ENCODE data around the gene CCDC85B. TPM values are rescaled to one million over a fixed set of nuclear protein-coding genes. Genes with fewer than 3 reads are reported as not detected.

CCDC85B gene
- total and polyA plus RNA-seq, 4 donors = 4.3 to 12.6 (median 6.9) TPM

DNA sequence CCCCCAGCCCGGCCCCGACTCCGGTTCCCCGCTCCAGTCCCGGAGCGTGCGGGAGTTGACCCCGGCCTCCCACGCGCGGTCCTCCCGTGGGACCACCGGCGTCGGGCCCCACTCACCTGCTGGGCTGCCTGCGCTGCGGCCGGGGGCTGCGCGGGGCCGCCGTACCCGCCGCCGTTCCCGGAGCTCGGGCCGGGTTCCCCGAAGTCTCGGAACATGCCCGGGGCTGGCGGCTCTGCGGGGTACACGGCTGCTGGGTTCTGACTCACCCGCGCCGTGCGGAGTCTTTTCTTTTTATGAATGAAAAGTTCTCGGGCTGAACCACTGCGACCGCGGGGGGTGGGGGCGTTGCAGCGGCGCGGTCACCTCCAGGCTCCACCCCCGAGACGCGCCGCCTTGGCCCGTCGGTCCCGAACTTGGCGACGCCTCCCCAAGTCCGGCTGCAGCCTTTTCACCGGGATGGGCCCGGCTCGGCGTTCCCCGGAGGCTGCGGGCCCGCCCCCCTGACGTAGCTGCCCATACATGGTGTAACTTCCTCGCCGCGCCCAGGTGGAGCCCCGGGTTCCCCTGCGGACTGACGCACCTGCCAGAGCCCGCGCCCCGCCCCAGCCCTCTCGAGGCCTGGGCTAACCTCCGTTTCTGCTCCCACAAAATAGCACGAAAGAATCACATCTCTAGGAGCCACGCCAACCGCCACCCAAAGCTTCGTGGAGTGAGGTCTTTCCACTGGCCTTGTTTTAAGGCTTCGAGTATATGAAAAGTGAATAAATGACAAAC lies 9.8 kb downstream of the CCDC85B start, which contains the start of gene FOSL1:
Gene FOSL1 (minus strand): TSS at position 264 of the 774 bp plus-strand sequence. CDS start 49 bp downstream, at position 215.
- peak; percentile 70 for DNase-seq (ENCODE audit: low spot score)
- Histone ChIP-seq H3K27me3 (ENCODE audit: control insufficient read depth in 4 of 4, insufficient read depth in 4 of 4, low read length in 3 of 4) (no peaks in the 10 kb centered on the region), H3K9me3 (ENCODE audit: control insufficient read depth in 4 of 4, low read length in 3 of 4) (no peaks in the 10 kb centered on the region), H3K27ac (ENCODE audit: low read depth in 1 of 2, low read length in 2 of 2) (no peak within 1 kb of the TSS), H3K4me3 (ENCODE audit: low read depth in 1 of 3, low read length in 3 of 3) (peak within 1 kb of the TSS; percentile 1 to 47 (median 44)), H3K4me1 (ENCODE audit: control insufficient read depth in 4 of 4, insufficient read depth in 4 of 4, low read length in 3 of 4) (peaks cover 0 to 16% (median 10%) of the 10 kb centered on the region in 4 donors), H3K36me3 (ENCODE audit: control insufficient read depth in 4 of 4, insufficient read depth in 3 of 4, low read depth in 1 of 4, low read length in 3 of 4) (peaks cover 0 to 1% (median 0%) of the 10 kb centered on the region in 4 donors), H3K9ac (ENCODE audit: low read depth in 1 of 2, low read length in 2 of 2) (peak within 1 kb of the TSS in 1 of 2 donors; percentile 50)
- WGBS = 3% methylated on average over 80 of the region's 80 CpGs
- TF ChIP-seq RXRA (IDR thresholded peaks at IDR 0.05) (no peak), TAF1 (conservative IDR thresholded peaks at IDR 0.05) (no peak), NR2F2 (IDR thresholded peaks at IDR 0.05) (no peak), EGR1 (IDR thresholded peaks at IDR 0.05; ENCODE audit: low read depth in 2 of 2) (no peak), SP1 (IDR thresholded peaks at IDR 0.05) (peak; percentile 28), HNF4A (conservative IDR thresholded peaks at IDR 0.05) (no peak), MAX (IDR thresholded peaks at IDR 0.05) (no peak), FOXA2 (IDR thresholded peaks at IDR 0.05) (no peak), GABPA (IDR thresholded peaks at IDR 0.05 in 1 of 2, conservative IDR thresholded peaks at IDR 0.05 in 1 of 2) (no peak), RAD21 (IDR thresholded peaks at IDR 0.05) (peak in 1 of 2 donors; percentile 10), HNF4G (IDR thresholded peaks at IDR 0.05) (no peak), YY1 (IDR thresholded peaks at IDR 0.05) (no peak), JUND (IDR thresholded peaks at IDR 0.05) (no peak), FOXA1 (IDR thresholded peaks at IDR 0.05) (no peak)
- TF ChIP-seq, protein P1, sequence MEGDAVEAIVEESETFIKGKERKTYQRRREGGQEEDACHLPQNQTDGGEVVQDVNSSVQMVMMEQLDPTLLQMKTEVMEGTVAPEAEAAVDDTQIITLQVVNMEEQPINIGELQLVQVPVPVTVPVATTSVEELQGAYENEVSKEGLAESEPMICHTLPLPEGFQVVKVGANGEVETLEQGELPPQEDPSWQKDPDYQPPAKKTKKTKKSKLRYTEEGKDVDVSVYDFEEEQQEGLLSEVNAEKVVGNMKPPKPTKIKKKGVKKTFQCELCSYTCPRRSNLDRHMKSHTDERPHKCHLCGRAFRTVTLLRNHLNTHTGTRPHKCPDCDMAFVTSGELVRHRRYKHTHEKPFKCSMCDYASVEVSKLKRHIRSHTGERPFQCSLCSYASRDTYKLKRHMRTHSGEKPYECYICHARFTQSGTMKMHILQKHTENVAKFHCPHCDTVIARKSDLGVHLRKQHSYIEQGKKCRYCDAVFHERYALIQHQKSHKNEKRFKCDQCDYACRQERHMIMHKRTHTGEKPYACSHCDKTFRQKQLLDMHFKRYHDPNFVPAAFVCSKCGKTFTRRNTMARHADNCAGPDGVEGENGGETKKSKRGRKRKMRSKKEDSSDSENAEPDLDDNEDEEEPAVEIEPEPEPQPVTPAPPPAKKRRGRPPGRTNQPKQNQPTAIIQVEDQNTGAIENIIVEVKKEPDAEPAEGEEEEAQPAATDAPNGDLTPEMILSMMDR (IDR thresholded peaks at IDR 0.05; ENCODE audit: low read depth, low read length, missing input control) = no peak
- TF ChIP-seq, protein P2, sequence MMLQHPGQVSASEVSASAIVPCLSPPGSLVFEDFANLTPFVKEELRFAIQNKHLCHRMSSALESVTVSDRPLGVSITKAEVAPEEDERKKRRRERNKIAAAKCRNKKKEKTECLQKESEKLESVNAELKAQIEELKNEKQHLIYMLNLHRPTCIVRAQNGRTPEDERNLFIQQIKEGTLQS (IDR thresholded peaks at IDR 0.05) = no peak
- TF ChIP-seq, protein P3, sequence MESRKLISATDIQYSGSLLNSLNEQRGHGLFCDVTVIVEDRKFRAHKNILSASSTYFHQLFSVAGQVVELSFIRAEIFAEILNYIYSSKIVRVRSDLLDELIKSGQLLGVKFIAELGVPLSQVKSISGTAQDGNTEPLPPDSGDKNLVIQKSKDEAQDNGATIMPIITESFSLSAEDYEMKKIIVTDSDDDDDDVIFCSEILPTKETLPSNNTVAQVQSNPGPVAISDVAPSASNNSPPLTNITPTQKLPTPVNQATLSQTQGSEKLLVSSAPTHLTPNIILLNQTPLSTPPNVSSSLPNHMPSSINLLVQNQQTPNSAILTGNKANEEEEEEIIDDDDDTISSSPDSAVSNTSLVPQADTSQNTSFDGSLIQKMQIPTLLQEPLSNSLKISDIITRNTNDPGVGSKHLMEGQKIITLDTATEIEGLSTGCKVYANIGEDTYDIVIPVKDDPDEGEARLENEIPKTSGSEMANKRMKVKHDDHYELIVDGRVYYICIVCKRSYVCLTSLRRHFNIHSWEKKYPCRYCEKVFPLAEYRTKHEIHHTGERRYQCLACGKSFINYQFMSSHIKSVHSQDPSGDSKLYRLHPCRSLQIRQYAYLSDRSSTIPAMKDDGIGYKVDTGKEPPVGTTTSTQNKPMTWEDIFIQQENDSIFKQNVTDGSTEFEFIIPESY (IDR thresholded peaks at IDR 0.05) = no peak
- TF ChIP-seq, protein P4, sequence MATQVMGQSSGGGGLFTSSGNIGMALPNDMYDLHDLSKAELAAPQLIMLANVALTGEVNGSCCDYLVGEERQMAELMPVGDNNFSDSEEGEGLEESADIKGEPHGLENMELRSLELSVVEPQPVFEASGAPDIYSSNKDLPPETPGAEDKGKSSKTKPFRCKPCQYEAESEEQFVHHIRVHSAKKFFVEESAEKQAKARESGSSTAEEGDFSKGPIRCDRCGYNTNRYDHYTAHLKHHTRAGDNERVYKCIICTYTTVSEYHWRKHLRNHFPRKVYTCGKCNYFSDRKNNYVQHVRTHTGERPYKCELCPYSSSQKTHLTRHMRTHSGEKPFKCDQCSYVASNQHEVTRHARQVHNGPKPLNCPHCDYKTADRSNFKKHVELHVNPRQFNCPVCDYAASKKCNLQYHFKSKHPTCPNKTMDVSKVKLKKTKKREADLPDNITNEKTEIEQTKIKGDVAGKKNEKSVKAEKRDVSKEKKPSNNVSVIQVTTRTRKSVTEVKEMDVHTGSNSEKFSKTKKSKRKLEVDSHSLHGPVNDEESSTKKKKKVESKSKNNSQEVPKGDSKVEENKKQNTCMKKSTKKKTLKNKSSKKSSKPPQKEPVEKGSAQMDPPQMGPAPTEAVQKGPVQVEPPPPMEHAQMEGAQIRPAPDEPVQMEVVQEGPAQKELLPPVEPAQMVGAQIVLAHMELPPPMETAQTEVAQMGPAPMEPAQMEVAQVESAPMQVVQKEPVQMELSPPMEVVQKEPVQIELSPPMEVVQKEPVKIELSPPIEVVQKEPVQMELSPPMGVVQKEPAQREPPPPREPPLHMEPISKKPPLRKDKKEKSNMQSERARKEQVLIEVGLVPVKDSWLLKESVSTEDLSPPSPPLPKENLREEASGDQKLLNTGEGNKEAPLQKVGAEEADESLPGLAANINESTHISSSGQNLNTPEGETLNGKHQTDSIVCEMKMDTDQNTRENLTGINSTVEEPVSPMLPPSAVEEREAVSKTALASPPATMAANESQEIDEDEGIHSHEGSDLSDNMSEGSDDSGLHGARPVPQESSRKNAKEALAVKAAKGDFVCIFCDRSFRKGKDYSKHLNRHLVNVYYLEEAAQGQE (IDR thresholded peaks at IDR 0.05) = no peak
